ENCODE data around the gene RSPH3.
"Not testable (repeated sequence)": the region's sequence is repeated elsewhere in the genome, so short reads cannot be mapped to it uniquely, and the experiment has no call there.

The RSPH3 gene

GRCh38 chr6:159020011-159020410 is 20.0 kb upstream of the RSPH3 start:
- no peak for DNase-seq

- no peak for DNase-seq
Measured at GRCh38 chr6:159017757-159018559, 18.0 kb upstream of the RSPH3 start.

DNA sequence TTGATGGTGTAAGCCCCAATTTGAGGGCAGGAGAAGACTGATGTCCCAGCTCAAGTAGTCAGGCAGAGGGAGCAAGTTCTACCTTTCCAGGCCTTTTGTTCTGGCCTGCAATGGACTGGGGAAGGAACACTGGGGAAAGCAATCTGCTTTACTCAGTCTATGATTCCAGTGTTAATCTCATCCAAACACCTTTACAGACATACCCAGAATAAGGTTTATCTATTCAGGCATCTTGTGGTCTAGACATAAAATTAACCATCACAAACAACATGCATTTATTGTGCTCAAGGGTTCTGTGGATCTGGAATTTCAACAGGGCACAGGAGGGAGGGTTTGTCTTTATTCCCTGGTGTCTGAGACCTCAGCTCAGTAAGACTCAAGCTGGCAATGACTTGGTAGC is 14.4 kb upstream of the RSPH3 start:
- DNase-seq: no peak

GRCh38 chr6:159013229-159013628 is 13.2 kb upstream of the RSPH3 start:
- DNase-seq: no peak

GRCh38 chr6:159012201-159012600 is 12.2 kb upstream of the RSPH3 start:
- DNase-seq: no peak

DNA sequence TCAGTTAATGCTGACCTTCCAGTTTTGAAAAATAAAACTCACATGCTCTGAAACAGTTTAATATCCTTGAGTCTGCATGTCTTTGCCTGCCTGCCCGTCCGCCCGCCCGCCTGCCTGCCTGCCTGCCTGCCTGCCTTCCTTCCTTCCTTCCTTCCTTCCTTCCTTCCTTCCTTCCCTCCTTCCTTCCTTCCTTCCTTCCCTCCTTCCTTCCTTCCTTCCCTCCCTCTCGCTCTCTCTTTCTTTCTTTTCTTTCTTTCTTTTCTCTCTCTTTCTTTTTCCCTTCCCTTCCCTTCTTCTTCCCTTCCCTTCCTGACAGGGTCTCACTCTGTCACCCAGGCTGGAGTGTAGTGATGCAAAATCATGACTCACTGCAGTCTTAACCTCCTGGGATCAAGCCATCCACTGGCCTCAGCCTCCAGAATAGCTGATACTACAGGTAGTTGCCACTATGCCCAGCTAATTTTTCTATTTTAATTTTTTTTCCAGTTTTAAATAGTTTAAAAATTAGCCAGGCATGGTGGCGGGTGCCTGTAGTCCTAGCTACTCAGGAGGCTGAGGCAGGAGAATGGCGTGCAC is 10.1 kb upstream of the RSPH3 start:
- not testable (repeated sequence) for DNase-seq

GRCh38 chr6:159008656-159009288 is 8.8 kb upstream of the RSPH3 start:
- peak in 1 of 2 experiments; percentile 67 for DNase-seq

DNA sequence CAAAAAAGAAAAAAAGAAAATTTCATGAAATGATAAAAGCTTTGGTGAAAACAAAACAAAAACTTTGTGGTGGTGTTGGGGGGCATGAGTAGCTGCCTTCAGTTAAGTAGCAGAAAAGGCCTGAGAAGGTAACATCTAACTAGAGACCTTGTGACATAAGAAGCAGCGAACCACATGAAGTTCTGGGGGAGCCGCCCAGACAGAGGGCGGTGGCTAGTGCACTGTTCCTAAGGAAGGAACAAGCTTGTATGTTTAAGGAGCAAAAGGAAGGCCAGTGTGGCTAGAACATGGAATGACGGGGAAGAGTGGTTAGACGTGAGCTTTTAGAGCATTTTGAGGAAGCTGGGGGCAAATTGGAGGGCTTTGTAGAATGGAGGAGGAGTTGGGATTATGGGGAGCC is 7.5 kb upstream of the RSPH3 start:
- DNase-seq: no peak

DNA sequence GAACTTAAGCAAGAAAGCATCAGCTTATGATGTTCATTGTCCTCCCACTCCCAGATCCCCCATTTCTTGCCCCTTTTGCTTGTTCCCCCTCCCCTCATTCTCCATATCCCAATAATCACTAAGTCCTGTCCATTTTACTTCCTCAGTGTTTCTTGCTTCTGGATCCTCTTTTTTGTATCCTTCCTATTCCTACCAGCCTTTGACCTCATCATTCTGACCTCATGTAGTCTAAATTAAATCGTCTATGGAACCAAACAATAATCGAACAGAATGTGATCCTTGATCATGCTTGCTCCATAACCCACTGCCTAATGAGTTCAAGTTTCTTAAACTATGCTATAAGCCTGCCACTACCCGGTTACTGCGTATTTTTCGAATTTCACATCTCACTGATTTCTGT is 5.4 kb upstream of the RSPH3 start:
- DNase-seq: no peak

GRCh38 chr6:159004592-159004991 is 4.6 kb upstream of the RSPH3 start:
- DNase-seq: no peak

DNA sequence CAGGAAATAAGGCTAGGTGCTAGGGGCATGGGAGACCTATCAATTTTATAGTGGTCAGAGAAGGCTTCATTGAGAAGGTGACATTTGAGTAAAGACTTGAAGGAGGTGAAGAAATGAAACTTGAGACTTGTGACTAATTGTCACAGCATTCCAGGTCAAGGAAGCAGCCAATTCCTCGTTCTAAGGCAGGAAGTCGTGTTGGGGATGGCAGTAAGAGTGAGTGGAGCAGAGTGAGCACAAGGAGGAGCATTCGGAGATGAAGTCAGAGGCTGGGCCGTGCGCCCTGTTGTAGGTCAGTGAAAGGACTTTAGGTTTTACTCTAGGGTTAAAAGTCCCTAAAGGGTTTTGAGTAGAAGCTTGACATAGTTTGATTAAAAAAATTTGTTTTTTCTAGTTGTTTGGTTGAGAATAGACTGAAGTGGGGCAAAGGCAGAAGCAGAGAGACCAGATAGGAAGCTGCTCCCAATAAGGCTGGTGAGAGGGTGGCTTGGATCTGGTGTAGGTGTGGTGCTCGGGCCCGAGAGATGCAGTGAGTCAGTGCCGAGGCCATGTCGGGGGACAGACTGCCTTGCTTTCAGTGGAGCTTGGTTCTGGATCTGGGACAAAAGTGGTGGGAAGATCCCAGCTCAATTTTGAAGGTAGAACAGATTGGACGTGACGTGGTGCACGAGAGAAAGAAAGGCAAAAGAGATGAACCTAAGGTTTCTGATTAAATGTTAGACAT is 2.6 kb upstream of the RSPH3 start:
- no peak for DNase-seq

DNA sequence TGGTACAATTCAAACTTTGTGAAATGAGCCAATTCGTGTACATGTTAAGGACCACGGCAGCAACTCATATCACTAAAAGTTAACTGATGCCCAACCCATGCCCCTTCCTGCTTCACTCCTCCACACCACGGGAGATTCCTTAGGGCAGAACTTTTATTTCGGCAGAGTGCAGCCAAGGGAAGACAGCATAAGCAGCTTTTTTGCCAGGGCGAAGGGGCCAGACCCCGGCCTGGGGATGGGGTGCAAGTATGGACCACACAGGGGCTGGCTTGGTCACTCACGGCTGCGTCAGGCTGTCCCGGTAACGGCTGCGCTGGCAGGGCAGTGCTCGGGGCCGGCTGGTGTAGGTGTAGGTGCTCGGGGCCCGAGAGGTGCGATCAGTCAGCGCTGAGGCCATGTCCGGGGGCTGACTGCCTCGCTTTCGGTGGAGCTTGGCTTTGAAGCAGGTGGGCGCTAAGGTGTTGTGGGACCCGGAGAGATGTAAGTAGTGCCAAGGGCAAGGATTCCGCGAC is 792 bp downstream of the RSPH3 start:
- DNase-seq: no peak

DNA sequence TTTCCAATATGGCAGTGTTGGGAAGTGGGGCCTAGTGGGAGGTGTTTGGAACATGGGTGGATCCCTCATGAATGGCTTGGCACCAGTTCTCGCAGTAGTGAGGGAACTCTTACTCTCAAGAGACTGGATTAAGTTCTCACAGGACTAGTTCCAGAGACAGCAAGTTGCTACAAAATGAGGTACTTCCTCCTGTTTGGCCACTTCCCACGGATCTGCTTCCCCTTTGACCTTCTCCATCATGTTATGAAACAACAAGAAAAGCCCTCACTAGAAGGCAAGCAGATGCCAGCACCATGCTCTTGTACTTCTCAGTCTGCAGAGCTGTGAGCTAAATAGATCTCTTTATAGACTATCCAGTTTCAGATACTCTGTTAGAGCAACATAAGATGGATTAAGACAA is 3.1 kb downstream of the RSPH3 start:
- peak in 1 of 2 experiments; percentile 67 for DNase-seq

- no peak for DNase-seq
Measured at GRCh38 chr6:158993639-158994038, 6.4 kb downstream of the RSPH3 start.

- DNase-seq: no peak
Measured at GRCh38 chr6:158991017-158991723, 8.8 kb downstream of the RSPH3 start.

DNA sequence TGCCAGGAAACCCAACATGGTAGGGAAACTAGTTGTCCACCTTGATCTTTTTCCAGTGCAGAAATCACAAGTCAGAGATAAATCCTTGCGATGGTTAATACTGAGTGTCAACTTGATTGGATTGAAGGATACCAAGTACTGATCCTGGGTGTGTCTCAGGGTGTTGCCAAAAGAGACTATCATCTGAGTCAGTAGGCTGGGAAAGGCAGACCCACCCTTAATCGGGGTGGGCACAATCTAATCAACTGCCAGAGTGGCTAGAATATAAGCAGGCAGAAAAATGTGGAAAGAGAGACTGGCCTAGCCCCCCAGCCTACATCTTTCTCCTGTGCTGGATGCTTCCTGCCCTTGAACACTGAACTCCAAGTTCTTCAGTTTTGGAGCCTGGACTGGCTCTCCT is 10.3 kb downstream of the RSPH3 start:
- DNase-seq: not testable (repeated sequence)

DNA sequence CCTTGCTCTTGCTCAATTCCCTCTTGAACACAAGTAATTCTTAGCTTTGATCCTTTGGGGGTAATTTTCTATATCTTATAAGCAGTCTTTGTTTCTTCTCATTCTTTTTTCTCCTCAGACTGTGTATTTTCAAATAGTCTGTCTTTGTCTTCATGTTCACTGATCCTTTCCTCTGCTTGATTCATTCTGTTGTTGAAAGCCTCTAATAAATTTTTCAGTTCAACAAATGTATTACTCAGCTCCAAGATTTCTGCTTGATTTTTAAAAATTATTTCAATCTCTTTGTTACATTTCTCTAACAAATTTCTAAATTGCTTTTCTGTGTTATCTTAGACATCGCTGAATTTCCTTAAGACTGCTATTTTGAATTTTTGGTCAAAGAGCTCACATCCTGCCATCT is 11.5 kb downstream of the RSPH3 start:
- no peak for DNase-seq

GRCh38 chr6:158987657-158988056 is 12.3 kb downstream of the RSPH3 start:
- no peak for DNase-seq

- DNase-seq: no peak
Measured at GRCh38 chr6:158978757-158979156, 21.2 kb downstream of the RSPH3 start.

DNA sequence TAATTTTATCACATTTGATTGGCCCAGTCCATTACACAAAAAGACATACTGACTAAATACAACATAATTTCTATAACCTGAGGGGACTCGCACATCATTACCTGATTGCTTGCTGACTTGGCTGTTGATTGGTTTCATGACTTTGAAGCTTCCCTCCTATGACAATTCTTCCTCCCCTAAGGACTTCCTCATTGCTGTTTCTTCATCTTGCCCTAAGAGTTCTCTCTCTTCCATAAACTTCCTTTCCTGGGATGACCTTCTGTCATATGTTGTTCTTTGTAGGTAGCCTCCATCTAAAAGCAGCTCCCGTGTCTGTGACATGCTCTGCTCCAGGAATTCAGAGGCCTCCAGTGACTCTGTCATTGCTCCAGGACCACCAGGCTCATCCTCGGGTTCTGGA is 22.6 kb downstream of the RSPH3 start:
- DNase-seq: no peak

DNA sequence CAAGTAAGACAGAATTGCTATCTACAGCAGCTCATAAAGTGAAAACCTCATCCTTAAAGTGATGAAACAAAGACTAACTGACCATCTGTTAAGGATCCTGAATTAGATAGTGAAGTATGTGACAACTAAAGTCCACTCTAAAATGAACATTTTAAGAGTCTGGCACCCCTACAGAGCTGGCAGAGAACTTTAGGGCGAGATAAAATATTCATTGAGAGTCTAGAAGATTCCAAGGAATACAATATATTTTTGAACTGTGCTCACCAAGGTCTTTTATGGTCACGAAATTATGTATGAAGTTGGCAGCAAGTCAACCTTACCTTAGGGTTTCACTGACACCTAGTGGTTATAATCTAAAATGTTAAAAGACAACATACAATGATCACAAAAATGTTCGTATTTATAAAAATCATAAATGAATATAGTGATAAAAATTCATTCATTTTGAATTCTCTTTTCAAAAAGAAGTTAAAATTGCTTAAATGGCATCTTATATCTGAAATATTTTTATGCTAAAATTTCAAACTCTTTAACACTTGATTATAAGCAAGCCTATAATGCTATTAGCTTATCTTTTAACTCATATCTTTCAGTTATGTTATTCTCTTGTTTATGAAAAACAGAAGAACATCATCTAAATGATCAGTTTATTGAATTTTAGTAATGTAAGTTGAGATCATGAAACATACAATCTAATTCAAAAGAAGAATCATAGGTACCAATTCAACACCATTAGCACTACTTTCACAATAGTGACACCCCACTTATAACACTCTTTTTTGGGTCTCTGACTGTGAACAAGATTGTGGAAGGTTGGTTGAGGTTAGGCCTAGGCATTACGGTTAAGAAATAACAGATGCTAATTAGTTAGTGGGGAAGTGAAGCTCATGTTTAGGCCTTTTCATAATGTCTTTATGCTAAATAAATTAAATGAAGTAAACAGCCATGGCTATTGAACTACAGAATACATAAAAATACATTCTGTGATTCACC is 27.5 kb downstream of the RSPH3 start:
- peak; percentile 53 to 85 for DNase-seq

Measured in NCI-H524 (cell line).